COR-L47 (cell line): ENCODE results near the gene VGLL4.
A peak's percentile ranks its signal among the peaks of the same experiment; 100 is the strongest.

ENCODE experiments used
- DNase-seq: peaks from one replicate; lab custom pipeline; 2025; lab: John Stamatoyannopoulos, UW

Gene VGLL4

DNA sequence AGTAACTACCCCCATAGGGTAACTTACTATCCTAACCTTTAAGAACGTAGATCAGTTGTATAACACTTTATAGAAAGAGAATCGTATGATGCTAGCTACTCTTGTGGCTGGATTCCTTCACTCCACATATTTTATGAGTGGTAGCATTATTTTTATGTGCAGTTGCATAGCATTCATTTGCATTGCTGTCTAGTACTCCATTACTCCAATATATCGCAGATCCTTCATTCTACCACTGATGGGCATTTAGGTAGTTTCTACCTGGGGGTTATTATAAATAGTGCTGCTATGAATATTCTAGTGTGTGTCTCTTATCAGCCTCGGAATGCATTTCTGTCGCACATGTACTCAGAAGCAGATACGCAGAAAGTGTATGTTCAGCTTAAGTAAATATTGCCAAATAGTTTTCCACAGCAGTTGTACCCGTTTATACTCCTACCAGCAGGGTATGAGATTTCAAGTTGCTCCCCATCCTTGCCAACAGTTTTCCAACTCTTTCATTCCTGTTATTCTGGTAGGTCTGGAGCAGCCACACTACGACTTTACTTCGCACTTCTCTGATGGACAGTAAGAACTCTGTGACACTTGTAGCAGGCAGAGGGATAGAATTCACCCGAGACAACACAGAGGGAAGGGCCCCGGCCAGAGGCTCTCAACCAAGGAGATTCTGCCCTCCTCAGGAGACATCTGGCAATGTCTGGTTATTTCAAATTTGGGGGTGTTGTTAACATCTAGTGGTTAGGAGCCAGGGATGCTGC, 9.8 kb upstream of the VGLL4 start:
- no peak for DNase-seq

DNA sequence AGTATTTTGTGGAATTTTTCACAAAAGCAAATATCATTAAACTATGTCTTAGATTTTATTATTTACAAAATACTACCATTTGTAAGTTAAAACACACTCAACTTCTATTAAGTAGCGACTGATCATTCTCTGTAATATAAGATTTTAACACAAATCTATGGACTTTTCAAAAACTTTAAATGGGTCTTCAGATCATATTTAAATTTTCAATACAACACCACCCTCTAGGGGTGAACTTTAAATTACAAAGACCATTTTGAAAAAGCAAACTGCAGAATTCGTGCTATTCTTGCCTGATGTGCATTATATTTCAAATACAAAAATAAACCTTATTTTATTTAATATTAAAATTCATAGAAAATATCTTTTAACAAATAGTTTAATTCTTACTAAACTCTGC, 8.2 kb upstream of the VGLL4 start:
- DNase-seq: no peak

DNA sequence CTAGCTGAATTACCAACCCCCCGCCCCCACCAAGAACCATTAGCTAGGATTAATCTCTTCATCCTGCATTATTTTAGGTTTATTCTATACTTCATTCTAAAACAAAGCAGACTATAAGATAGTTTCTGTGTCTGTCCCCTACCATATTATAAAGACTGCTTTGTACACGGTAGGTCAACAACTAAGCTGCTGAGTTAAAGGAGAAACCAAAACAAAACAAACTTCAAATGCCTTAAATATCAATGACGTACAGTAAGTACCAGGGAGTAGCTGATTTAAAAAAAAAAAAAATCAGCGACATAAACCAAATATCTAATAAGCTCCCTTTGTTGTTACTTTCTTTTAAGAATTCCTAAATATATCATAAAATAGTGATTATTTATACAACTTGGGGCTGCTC, 7.8 kb upstream of the VGLL4 start:
- no peak for DNase-seq

GRCh38 chr3:11650391-11650790, 6.7 kb upstream of the VGLL4 start:
- DNase-seq: no peak

DNA sequence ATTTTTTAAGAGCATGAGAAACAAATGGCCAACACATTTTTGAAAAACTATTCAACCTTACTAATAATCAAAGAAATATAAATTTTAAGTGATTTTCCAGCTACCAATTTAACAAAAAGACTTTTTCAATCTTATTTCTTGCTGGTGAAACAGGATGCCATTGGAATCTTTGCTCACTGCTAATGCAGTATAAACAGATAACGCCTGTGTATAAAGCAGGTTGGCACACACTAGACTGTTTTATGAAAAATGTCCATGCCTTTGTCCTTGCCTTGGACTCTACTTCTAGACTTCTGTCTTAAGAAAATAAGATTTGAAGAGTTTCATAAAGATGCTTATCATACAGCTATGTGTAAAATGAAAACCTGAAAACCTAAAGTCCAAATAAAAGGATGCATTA, 5.0 kb upstream of the VGLL4 start:
- no peak for DNase-seq

DNA sequence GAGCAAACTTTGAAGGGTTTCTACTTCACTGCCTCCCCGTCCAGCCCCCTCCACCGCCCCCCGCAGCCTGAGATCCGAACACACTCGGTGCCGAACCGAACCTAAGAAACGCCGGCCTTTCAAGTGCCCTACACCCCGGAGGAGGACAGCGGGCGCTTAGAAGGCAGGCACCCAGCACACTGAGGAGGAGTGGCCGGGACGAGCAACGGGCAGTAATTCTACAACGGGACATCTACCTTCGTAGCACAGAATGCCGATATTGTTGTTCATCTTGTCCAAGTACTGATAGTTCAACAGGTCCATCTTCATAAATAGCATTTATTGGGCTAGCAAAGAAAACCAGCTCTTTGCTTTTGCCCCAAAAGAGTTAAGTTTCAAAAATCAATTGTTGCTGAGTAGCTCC, 513 bp downstream of the VGLL4 start:
- DNase-seq: no peak

DNA sequence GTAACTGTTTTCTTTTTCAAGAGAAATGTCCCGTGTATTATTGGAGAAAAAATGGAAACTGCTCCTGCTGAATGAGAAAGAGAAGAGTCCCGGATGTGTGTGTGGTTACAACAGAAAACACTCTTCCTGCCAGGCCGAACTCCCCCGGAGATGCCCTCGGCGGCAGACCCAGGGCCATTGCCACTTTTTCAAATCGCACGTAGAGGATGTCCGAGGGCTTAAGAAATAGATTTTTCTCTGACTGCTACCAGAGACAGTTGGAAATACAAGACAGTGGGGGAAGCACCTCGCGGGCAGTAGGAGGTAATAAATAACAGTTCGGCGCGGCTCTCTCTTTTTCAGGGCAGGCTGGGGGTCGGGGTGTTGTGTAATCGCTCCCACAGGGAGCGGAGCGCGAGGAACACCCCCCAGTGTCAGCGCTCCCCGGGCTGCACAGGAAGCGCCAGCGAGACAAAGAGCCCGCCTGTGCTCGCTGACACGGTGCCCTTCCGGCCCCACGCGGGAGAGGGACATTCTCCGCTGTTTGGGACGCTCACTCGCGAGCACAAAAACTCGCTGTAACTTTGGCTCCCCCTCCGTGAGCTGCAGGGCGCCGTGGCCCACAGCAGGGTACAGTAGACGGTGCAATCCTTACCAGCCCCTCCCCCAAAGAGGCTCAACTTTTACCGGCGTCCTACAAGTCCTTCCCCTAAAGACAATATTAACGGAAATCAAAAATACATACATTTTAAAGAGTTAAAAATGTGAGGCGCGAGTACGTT, 1.1 kb downstream of the VGLL4 start:
- peak; percentile 53 for DNase-seq

- DNase-seq: no peak
Measured at GRCh38 chr3:11641683-11642430, 1.9 kb downstream of the VGLL4 start.

- DNase-seq: no peak
Measured at GRCh38 chr3:11641316-11641682, 2.4 kb downstream of the VGLL4 start.

DNA sequence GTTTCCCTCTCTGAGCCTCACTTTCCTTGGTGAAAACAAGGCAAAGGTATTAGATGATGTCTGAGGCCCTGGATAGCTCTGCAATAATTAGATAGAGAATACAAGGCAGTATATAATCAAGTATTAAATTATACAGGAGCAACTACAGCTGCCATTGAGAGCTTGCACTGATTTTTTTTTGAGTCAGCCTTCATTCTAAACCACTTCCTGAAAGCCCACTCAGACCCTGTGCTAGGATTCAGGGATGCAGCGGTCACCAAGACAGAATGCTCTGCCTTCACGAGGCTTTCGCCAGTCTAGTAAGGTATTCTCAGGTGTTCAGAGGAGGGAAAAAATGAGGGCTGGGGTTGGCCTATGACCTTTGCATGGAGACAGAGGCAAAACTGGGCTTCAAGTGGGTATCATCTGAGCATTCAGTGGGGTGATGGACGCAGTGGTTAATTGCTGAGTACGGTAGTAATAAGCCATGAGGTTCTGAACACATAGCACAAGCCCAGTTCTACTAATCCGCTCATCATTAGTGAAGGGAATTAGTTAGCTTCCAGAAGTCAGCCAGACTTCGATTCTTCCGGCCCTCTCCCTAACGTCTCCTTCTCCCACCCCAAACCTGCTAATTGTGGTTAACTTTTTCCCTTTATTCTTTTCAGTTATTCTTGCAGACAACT, 3.6 kb downstream of the VGLL4 start:
- DNase-seq: no peak

- peak; percentile 30 for DNase-seq
Measured at GRCh38 chr3:11638495-11639358, 5.0 kb downstream of the VGLL4 start.

DNA sequence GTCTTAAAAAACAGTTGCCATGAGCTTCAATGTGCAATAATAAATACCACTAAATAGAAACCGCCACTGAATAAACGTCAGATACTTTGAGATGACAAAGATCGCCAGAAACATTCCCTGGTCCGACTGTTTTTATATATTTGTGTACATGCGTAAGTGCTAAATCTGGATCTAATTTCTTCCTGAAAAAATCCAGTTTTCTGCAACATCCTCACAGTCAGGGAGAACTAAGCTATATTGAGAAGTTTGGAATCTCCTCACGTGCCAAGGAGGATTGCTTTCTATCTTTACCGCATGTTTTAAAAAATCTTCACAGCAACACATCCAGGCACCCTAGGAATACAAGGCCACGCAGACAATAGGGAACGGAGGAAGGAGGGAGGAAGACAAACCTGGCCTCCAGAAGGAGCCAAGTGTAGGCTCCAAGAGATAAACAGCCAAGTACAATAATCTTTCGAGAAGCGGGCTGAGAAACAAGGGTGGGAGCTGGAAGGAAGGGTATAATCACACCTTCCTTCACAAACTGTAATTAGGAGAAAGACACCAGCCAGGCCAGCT, 5.7 kb downstream of the VGLL4 start:
- no peak for DNase-seq

- DNase-seq: no peak
Measured at GRCh38 chr3:11636394-11636770, 7.3 kb downstream of the VGLL4 start.

GRCh38 chr3:11635680-11636393, 7.9 kb downstream of the VGLL4 start:
- no peak for DNase-seq

DNA sequence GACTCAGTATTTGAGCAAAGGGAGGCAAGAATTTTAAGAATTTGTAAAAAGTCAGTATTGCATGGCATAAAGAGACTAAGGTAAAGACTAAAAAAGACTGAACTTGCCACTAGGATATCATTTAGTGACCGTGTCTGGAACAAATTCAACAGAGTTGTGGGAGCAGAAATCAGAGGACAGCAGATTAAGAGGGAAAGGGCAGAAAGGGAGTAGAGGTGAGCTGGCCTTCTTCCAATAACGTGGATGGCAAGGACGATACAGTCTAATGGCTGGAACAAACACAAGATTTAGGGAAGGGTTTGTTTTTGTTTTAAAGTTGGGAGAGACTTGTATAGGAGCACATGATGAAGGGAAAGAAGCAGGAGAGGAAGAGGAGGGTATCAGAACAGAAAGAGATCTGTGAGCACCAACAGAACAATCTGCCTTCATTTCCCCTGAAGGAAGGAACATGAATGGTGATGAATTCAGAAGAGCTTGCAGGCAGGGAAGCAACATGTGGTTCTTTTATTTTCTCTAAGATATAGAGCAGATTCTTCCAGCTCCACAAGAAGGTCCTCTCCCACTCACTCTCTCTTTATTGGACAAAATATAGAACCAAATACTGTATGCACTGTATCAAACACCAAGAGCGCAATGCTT, 8.6 kb downstream of the VGLL4 start:
- DNase-seq: no peak

DNA sequence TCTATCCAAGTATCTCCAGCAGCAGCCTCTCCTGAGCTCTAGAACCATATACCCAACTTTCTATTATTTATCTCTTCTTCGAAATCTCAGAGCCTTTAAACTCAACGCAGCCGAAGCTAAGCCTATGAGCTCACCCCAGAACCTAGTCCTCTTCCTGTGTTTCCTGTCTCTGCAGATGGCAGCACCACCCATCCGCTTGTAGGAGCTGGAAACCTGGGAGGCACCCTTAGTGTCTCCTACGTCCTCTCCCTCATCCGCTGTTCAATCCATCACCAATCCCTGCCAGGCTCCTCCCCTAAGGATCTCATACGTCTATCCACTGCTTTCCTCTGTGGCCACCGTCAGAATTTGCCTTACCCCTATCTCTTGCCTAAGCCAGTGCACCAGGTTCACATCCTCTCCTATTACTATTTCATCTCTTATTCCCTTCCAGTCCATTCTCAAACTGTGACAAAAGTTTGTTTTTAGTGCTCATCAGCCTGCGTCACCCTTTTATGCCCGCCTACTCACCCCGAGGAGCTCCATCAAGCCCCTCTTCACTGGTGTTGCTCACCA, 9.6 kb downstream of the VGLL4 start:
- no peak for DNase-seq

DNA sequence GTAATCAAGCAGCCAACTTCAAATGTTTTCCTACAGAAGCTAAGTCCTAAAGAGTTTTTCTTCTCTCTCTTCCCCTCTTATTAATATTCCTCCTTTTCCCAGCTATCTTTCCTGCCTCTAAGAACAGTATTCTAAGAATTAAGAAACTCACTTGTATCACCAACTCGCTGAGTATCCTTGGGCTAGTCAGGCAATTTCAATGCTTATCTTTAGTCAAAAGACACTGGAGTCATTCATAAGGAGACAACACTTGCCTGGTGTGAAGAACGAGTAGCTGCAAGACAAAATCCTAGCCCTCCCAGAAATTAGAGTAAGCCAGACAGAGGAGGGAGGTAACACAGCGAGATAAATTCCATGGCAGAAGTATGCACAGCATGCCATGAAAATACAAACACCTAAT, 10.7 kb downstream of the VGLL4 start:
- no peak for DNase-seq

DNA sequence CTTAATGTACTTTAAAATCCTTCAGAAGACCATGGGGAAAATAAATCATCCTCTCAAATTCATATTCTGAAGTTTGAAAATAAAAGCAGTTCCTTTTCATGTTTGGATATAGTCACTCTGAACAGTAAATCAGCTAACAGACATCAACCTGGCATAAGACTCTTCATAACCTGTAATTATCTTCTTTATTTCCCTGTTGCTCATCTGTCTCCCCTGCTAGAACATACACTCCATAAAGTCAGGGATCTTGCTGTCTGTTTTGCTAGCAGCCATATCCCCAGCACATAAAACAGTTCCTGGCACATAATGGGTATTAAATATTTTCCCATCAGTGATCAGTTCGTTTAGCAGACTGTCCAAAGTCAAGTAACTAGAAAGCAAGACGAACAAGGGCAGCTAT, 11.2 kb downstream of the VGLL4 start:
- DNase-seq: no peak

GRCh38 chr3:11631820-11632219, 11.9 kb downstream of the VGLL4 start:
- DNase-seq: no peak

- no peak for DNase-seq
Measured at GRCh38 chr3:11629716-11630115, 14.0 kb downstream of the VGLL4 start.
